Loucy (cell line): ENCODE data around the gene MFGE8.

Experiments
- H2AFZ ChIP-seq: fragments of 200-600 bp; sonication (generic); 2 replicates; pipeline ENCODE4 v1.6.0; 2016; ENCODE audit warnings: antibody characterized with exemption, mild to moderate bottlenecking, low read length, moderate library complexity
- H3F3A ChIP-seq: fragments of 200-600 bp; 2 replicates; pipeline ENCODE4 v1.6.0; 2016; ENCODE audit warnings: antibody characterized with exemption, low read depth, mild to moderate bottlenecking
- H3K27me3 ChIP-seq: fragments of 200-600 bp; sonication (generic); 2 replicates; pipeline ENCODE4 v1.6.1; 2014; ENCODE audit warnings: low read length, mild to moderate bottlenecking; ENCODE audit not compliant: insufficient read depth, poor library complexity, severe bottlenecking
- H3K36me3 ChIP-seq: fragments of 200-600 bp; sonication (generic); 2 replicates; pipeline ENCODE4 v1.6.1; 2016; ENCODE audit warnings: low read length; ENCODE audit not compliant: insufficient read depth
- H3K4me1 ChIP-seq: fragments of 200-600 bp; sonication (generic); 2 replicates; pipeline ENCODE4 v1.5.1; 2014; ENCODE audit warnings: low read length, mild to moderate bottlenecking; ENCODE audit not compliant: insufficient read depth, poor library complexity, severe bottlenecking
- H3K4me2 ChIP-seq: fragments of 200-600 bp; sonication (generic); 2 replicates; pipeline ENCODE4 v1.6.0; 2014; ENCODE audit warnings: antibody characterized with exemption, low read length, low read depth, mild to moderate bottlenecking; ENCODE audit not compliant: poor library complexity, severe bottlenecking
- H3K4me3 ChIP-seq: fragments of 200-600 bp; sonication (generic); 2 replicates; pipeline ENCODE4 v1.5.1; 2014; ENCODE audit warnings: low read length, mild to moderate bottlenecking, mixed read lengths; ENCODE audit not compliant: poor library complexity, severe bottlenecking
- H3K79me2 ChIP-seq: fragments of 200-600 bp; sonication (generic); 2 replicates; pipeline ENCODE4 v1.6.1; 2014; ENCODE audit warnings: low read length; ENCODE audit not compliant: insufficient read depth
- H3K9ac ChIP-seq: fragments of 200-600 bp; sonication (generic); 2 replicates; pipeline ENCODE4 v1.6.0; 2014; ENCODE audit warnings: mild to moderate bottlenecking, low read depth, low read length, moderate library complexity; ENCODE audit not compliant: poor library complexity, severe bottlenecking
- H3K9me2 ChIP-seq: fragments of 200-600 bp; sonication (generic); replicated peaks from 2 replicates; pipeline ENCODE4 v1.6.1; 2016; ENCODE audit warnings: low read depth, low read length, mixed read lengths
- H3K9me3 ChIP-seq: fragments of 200-600 bp; sonication (generic); 2 replicates; pipeline ENCODE4 v1.6.1; 2014; ENCODE audit warnings: mild to moderate bottlenecking, antibody characterized with exemption, low read length, low read depth; ENCODE audit not compliant: insufficient read depth
- H4K20me1 ChIP-seq: fragments of 200-600 bp; sonication (generic); 2 replicates; pipeline ENCODE4 v1.6.0; 2014; ENCODE audit warnings: antibody characterized with exemption, low read length, mild to moderate bottlenecking; ENCODE audit not compliant: insufficient read depth, poor library complexity, severe bottlenecking
- CTCF ChIP-seq: fragments of 200-600 bp; sonication (generic); conservative IDR thresholded peaks from 2 replicates; pipeline ENCODE4 v1.5.1; 2014; ENCODE audit warnings: mild to moderate bottlenecking, antibody characterized with exemption, low read length
- EZH2phosphoT487 ChIP-seq: fragments of 200-600 bp; IDR thresholded peaks from 2 replicates; pipeline ENCODE4 v1.6.1; 2018; ENCODE audit warnings: antibody characterized with exemption, mild to moderate bottlenecking, moderate library complexity, borderline replicate concordance

MFGE8 gene

GRCh38 chr15:88949734-88950400 lies 36.7 kb upstream of the MFGE8 start:
- peaks cover 4% of the 10 kb centered on the region for H3K4me1 ChIP-seq
- no peaks in the 10 kb centered on the region for H3K79me2 ChIP-seq
- H3K36me3 ChIP-seq = no peaks in the 10 kb centered on the region
- no peaks in the 10 kb centered on the region for H3K9me2 ChIP-seq
- no peaks in the 10 kb centered on the region for H3K9me3 ChIP-seq
- no peaks in the 10 kb centered on the region for H3K27me3 ChIP-seq
- no peak overlapping the region for H3K4me2 ChIP-seq
- TF ChIP-seq CTCF = no peak
- TF ChIP-seq EZH2phosphoT487 = no peak
- no peak overlapping the region for H2AFZ ChIP-seq
- no peak overlapping the region for H3K9ac ChIP-seq
- H4K20me1 ChIP-seq = no peaks in the 10 kb centered on the region
- H3F3A ChIP-seq = no peaks in the 10 kb centered on the region
- H3K4me3 ChIP-seq = no peak overlapping the region

DNA sequence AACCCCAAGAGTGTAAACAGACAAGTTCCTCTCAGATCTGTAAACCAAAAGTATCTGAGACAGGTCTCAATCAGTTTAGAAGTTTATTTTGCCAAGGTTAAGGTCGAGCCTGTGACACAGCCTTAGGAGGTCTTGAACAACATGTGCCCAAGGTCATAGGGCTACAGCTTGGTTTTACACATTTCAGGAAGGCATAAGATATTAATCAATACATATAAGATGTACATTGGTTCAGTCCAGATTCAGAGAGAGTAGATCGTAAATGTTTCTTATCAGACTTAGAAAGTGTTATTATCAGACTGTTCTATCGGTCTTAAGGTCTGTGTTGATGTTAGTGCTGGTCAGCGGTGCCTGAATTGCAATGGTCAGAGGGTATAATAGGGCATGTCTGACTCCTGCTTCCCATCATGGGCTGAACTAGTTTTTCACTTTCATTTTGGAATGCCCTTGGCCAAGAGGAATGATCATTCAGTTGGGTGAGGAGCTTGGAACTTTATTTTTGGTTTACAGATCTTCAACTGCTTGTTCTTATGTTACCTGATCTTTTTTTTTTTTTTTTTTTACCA lies 27.0 kb upstream of the MFGE8 start:
- no peak overlapping the region for H3K4me3 ChIP-seq
- no peak overlapping the region for H3K9ac ChIP-seq
- no peaks in the 10 kb centered on the region for H3K9me3 ChIP-seq
- H3K27me3 ChIP-seq = no peaks in the 10 kb centered on the region
- H4K20me1 ChIP-seq = no peaks in the 10 kb centered on the region
- H3K79me2 ChIP-seq = no peaks in the 10 kb centered on the region
- H3K4me1 ChIP-seq = no peaks in the 10 kb centered on the region
- no peak overlapping the region for H2AFZ ChIP-seq
- H3F3A ChIP-seq = no peaks in the 10 kb centered on the region
- no peak overlapping the region for H3K4me2 ChIP-seq
- TF ChIP-seq CTCF = no peak
- no peak for TF ChIP-seq EZH2phosphoT487
- H3K9me2 ChIP-seq = no peaks in the 10 kb centered on the region
- H3K36me3 ChIP-seq = no peaks in the 10 kb centered on the region

GRCh38 chr15:88939486-88939806 lies 26.3 kb upstream of the MFGE8 start:
- H3K9me3 ChIP-seq = no peaks in the 10 kb centered on the region
- H3K4me2 ChIP-seq = no peak overlapping the region
- no peak overlapping the region for H3K4me3 ChIP-seq
- no peaks in the 10 kb centered on the region for H3K27me3 ChIP-seq
- no peak overlapping the region for H2AFZ ChIP-seq
- H3K9me2 ChIP-seq = no peaks in the 10 kb centered on the region
- H3K9ac ChIP-seq = no peak overlapping the region
- no peaks in the 10 kb centered on the region for H3K4me1 ChIP-seq
- TF ChIP-seq CTCF (no peak), EZH2phosphoT487 (no peak)
- no peaks in the 10 kb centered on the region for H3K36me3 ChIP-seq
- H4K20me1 ChIP-seq = no peaks in the 10 kb centered on the region
- no peaks in the 10 kb centered on the region for H3F3A ChIP-seq
- H3K79me2 ChIP-seq = no peaks in the 10 kb centered on the region
